Stimulated activated CD8-positive, alpha-beta memory T cell treated with anti-CD3 and anti-CD28 coated beads, Interleukin-12 subunit alpha, Interleukin-12 subunit beta, amount 100 ng/mL, for 4 hours (primary cell): ENCODE measurements around the gene TNPO3.

ENCODE experiments used
- DNase-seq: peaks from one replicate; pipeline ENCODE4 v3.0.0-alpha.2; 2020; ENCODE audit warnings: low read depth

TNPO3 gene

GRCh38 chr7:128938544-128939074 lies 116.3 kb downstream of the TNPO3 start:
- no peak for DNase-seq

- peak; percentile 5 for DNase-seq
Observed at GRCh38 chr7:128937647-128938543, 117.0 kb downstream of the TNPO3 start, which contains the start of gene IRF5. IRF5 (plus strand) TSS chr7:128937927; CDS start chr7:128942082, 4,155 bp downstream.

GRCh38 chr7:128937271-128937646 lies 117.7 kb downstream of the TNPO3 start:
- no peak for DNase-seq

- no peak for DNase-seq
Observed at GRCh38 chr7:128936798-128937197, 118.1 kb downstream of the TNPO3 start.

- no peak for DNase-seq
Observed at GRCh38 chr7:128935342-128935730, 119.6 kb downstream of the TNPO3 start.

- no peak for DNase-seq
Observed at GRCh38 chr7:128934361-128935341, 120.3 kb downstream of the TNPO3 start.

GRCh38 chr7:128933180-128933891 lies 121.6 kb downstream of the TNPO3 start:
- DNase-seq, result no peak

GRCh38 chr7:128932862-128933179 lies 122.1 kb downstream of the TNPO3 start:
- no peak for DNase-seq

- no peak for DNase-seq
Observed at GRCh38 chr7:128931965-128932861, 122.7 kb downstream of the TNPO3 start.

- DNase-seq, result no peak
Observed at GRCh38 chr7:128931190-128931798, 123.6 kb downstream of the TNPO3 start.

- no peak for DNase-seq
Observed at GRCh38 chr7:128928882-128929788, 125.8 kb downstream of the TNPO3 start.

- DNase-seq, result no peak
Observed at GRCh38 chr7:128928159-128928813, 126.6 kb downstream of the TNPO3 start.

GRCh38 chr7:128924707-128925588 lies 130.0 kb downstream of the TNPO3 start:
- no peak for DNase-seq

- no peak for DNase-seq
Observed at GRCh38 chr7:128923411-128923800, 131.5 kb downstream of the TNPO3 start.

- no peak for DNase-seq
Observed at GRCh38 chr7:128922496-128923410, 132.2 kb downstream of the TNPO3 start.

GRCh38 chr7:128921866-128922440 lies 133.0 kb downstream of the TNPO3 start:
- no peak for DNase-seq
